Activated CD8-positive, alpha-beta memory T cell treated with anti-CD3 and anti-CD28 coated beads, Interleukin-2, amount 50 U/mL, for 48 hours (primary cell): ENCODE results near the gene DYNLL2.
"Not testable (repeated sequence)": the region's sequence is repeated elsewhere in the genome, so short reads cannot be mapped to it uniquely, and the experiment has no call there.

Source experiments
- DNase-seq: peaks from one replicate; pipeline ENCODE4 v3.0.0-alpha.2; 2020

Gene DYNLL2

GRCh38 chr17:58107306-58107705, 24.1 kb downstream of the DYNLL2 start:
- DNase-seq, result no peak

GRCh38 chr17:58109197-58109596, 26.0 kb downstream of the DYNLL2 start:
- DNase-seq, result no peak

DNA sequence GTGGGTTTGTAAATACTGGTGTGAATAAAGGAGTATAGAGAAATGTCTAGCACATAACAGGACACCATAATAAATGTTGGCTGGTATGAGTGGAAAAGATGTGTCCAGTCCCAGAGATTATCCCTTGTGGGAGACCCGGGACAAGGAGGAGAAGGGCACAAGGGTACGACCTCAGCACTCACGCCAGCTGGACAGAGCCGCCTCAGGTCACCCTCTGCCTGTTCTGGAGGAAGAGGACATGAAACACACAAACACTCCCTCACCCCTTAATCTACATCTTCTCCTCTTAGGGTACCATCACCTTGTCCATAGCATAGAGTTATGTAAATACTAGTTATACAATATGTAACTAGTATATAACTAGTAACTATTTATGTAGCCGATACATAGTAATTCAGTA, 26.8 kb downstream of the DYNLL2 start:
- DNase-seq, result no peak

GRCh38 chr17:58111676-58112075, 28.5 kb downstream of the DYNLL2 start:
- no peak for DNase-seq

DNA sequence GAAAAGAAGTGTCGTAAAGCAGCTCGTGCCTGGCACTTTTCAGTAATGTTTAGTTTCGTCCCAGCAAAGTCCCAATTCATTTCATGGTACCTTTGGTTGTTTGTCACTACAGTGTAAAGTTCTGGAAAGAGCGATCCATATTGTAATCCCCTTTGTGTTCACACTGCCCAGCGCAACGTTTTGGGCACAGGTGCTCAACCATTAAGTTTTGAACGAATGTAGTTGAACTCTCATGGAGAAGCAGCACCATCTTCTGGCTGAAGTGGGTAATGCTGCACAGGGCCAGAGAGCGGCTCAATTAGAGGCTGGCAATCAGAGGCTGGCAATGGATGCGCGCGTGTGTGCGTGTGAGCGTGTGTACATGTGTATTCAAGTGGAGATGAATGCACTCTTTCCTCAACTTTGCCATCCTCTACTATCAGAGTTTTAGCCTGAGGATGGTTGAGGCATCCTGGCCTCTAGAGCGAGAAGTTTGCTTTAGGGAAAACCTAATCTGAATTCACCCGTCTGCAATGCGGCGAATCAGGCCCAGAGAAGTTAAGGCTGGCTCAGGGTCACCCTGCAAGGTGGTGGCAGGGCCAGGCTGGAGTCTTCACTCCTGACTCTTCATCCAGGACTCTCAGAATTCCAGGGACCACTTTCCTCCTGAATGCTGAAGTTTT, 29.9 kb downstream of the DYNLL2 start:
- DNase-seq, result peak; percentile 95

- no peak for DNase-seq
Observed at GRCh38 chr17:58113947-58114346, 30.7 kb downstream of the DYNLL2 start.

DNA sequence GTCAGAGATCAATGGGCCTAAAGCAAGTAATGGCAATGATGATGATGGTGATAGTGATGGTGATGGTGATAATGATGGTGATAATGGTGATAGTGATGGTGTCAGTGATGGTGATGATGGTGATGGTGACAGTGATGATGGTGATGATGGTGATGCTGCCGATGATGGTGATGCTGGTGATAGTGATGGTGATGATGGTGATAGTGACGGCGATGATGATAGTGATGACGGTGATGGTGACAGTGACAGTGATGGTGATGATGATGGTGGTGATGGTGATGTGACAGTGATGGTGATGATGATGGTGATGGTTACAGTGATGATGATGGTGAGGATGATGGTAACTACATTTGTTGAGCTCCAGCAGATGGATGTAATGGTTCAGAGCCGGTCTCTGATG, 34.2 kb downstream of the DYNLL2 start:
- no peak for DNase-seq

DNA sequence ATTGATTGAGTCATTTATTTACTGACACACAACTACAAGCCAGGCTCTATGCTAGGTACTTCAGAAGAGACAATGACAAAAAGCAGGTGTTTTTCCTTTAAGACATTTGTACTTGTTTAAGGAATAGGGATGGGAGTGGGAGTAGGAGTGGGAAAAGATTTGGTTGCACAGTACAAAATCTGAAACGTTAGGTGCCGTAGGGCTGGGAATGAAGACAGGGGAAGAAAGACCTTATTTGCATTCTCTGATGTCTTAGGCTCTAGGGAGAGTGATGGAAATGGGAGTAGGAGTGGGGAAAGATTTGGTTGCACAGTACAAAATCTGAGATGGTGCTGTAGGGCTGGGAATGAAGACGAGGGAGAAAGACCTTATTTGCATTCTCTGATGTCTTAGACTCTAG, 36.3 kb downstream of the DYNLL2 start:
- no peak for DNase-seq

GRCh38 chr17:58120195-58120822, 37.1 kb downstream of the DYNLL2 start:
- DNase-seq, result no peak

DNA sequence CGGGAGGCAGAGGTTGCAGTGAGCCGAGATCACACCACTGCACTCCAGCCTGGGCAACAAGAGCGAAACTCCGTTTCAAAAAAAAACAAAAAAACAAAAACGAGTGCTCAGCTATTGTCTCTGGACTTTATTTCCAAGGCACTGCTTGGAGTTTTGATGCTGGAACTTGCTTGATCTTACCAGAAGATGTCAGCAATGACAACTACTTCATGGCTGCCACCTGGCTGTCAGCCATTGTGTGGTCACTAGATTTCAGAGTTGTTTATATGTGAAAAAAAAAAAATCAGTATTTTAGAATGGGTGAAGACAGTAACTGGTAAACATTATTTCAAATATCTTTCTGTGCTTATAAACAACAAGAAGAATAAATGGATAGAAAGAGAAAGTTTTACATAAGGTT, 38.7 kb downstream of the DYNLL2 start:
- no peak for DNase-seq

DNA sequence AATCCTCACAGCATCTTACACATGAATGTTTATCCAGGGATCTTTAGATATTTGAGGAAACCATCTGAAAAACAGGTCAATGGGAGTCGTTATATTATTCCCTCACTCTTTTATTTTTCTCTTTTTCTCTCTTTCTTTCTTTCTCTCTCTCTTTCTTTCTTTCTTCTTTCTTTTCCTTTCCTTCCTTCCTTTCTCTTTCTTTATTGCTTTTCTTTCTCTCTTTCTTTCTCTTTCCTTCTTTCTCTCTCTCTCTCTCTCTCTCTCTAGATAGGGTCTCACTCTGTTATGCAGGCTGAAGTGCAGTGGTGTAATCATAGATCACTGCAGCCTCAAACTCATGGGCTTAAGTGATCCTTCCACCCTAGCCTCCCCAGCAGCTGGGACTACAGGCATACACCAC, 44.6 kb downstream of the DYNLL2 start:
- DNase-seq, result no peak

GRCh38 chr17:58132697-58133096, 49.5 kb downstream of the DYNLL2 start:
- DNase-seq, result not testable (repeated sequence)

DNA sequence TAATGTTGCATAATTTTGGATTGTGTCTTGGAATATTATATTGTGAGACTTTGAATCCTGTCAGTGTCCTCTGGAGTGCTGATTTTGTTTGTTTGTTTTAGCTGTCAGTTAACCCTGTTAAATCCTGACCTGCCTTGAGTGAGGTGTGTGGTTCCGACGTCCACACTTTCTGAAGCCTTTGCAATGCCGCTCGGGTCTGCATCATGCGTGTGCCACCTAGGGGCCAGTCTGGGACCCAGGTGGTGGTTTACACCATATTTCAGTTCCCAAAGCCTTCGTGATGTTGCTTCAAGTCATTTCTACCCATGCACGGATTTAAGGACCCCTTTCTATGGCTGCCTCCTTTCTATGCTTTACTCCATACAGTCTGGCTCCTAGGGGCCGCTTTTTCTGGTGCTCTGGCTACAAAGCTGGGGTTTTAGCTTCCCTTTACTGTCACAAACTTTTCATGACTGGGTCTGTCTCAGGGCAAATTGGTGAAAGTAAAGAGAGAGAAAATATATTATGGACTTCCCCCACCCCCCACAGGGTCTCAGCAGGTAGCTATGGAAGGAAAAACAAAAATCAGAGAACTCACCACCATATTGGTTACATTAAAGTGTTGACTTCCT, 53.6 kb downstream of the DYNLL2 start:
- no peak for DNase-seq

DNA sequence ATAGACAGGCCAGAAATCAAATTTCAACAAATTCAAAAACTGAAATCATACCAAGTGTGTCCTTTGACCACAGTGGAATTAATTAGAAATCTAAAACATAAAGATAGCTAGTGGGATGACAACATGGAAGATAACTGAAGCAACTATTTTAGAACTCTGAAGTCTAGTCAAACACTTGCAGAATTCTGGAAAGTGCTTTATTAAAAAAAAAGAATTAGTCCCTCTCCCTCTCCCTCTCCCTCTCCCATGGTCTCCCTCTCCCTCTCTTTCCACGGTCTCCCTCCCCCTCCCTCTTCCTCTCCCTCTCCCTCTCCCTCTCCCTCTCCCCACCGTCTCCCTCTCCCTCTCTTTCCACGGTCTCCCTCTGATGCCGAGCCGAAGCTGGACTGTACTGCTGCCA, 58.3 kb downstream of the DYNLL2 start:
- no peak for DNase-seq

DNA sequence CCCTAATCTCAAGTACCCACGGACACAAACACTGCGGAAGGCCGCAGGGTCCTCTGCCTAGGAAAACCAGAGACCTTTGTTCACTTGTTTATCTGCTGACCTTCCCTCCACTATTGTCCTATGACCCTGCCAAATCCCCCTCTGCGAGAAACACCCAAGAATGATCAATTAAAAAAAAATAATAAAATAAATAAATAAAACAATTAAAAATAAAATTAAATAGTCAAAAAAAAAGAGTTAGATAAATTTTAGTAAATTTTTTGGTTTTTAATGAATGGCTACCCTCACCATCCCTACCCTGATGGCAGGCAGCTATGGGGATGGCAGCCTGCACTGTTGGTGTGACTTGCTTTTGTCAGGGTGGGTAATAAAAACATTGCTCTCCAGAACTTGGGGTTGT, 60.1 kb downstream of the DYNLL2 start:
- not testable (repeated sequence) for DNase-seq

GRCh38 chr17:58144801-58145200, 61.6 kb downstream of the DYNLL2 start:
- DNase-seq, result no peak
